Caki2 (cell line): ENCODE data around the gene PPP1R16B. TPM values are rescaled to one million over a fixed set of nuclear protein-coding genes. Genes with fewer than 3 reads are reported as not detected.
"Not testable (repeated sequence)": the region's sequence is repeated elsewhere in the genome, so short reads cannot be mapped to it uniquely, and the experiment has no call there.

Source experiments
- DNase-seq: peaks from one replicate; pipeline ENCODE4 v3.0.0-alpha.2; 2015; ENCODE audit warnings: low read depth
- in situ Hi-C: cut with HindIII; loops from 2 replicates; pipeline ENCODE4 v1.10.0; 2016; ENCODE audit warnings: low sequenced_read_pairs, low pct_unique_long_range_greater_than_20kb, mixed read lengths
- total RNA-seq: library from RNA; depleted of rRNA; stranded (reverse); fragments of >200 nt; shearing (Covaris generic); gene quantifications from 2 replicates; pipeline ENCODE4 v1.2.3, GENCODE V29; 2014; ENCODE audit warnings: low replicate concordance

The PPP1R16B gene
- total RNA-seq, 1 experiment from 2014 or later = 0.07 TPM

- DNase-seq = no peak
- in situ Hi-C loops = no loop called here
Measured at GRCh38 chr20:38812709-38813573, 7.4 kb downstream of the PPP1R16B start.

DNA sequence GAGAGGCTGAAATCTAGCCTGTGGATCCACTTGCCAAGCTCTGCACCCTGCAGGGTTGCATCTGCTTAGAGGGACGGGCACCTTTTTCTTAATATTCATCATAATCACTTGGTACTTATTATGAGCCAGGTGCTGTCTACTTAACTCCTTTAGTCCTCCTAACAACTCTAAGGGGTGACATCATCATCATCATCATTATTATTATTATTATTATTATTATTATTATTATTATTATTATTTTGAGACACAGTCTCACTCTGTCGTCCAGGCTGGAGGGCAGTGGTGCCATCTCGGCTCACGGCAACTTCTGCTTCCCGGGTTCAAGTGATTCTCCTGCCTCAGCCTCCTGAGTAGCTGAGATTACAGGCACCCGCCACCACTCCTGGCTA is 8.1 kb downstream of the PPP1R16B start:
- in situ Hi-C loops, DNase-seq: not testable (repeated sequence)

DNA sequence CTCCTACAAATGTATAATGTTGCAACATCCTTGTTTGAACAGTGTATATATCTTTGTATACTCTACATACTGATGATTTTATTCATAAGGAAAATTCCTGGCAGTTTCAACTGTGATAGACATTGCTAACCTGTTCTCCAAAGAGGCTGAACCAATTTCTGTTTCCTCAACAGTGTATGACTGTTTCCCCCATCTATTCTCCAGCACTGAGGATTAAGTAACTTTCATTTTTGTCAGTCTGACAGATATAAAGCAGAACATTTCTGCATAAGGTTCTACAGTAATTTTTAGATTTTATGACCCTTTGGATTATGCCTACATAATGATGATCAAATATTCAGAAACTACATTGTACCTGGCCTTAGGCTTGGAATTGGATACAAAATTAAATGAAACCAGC is 9.9 kb downstream of the PPP1R16B start:
- no peak for DNase-seq
- in situ Hi-C loops = no loop called here

DNA sequence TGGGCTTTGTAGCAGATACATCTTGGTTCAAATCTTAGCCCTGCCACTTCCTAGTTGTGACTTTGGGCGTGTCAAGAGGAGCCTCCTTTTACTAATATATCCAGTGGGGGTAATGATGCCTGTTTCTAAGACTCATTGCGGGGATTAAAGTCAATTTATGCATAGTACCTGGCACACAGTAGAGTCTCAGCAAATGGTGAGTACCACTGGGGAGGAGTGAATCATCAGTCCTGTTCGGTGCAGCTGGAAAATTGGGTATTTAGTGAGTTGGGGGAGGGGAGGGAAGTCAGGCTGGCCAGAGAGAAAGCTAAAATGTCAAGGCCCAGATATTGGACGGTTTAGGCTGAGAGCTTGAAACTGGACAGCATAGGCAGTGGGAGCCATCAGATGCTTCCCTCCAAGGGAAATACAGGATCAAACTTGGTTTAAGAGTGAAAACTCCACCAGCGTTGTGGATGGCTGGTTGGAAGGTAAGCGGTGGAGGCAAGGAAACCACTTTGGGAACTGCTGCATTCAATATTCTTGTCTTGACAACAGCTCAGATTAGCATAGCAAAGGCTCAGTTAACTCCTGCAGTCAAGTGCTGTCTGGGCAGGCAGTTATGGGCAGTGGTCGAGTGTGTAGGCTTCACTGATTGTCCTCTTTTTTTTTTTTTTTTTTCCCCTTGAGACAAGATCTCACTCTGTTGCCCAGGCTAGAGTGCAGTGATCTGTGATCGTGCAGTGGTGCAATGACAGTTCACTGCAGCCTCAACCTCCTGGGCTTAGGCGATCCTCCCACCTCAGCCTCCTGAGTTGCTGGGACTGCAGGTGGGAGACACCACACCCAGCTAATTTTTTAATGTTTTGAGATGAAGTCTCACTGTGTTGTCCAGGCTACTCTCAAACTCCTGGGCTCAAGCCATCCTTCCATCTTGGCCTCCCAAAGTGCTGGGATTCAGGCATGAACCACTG is 12.9 kb downstream of the PPP1R16B start:
- DNase-seq = no peak
- in situ Hi-C loops = no loop called here

DNA sequence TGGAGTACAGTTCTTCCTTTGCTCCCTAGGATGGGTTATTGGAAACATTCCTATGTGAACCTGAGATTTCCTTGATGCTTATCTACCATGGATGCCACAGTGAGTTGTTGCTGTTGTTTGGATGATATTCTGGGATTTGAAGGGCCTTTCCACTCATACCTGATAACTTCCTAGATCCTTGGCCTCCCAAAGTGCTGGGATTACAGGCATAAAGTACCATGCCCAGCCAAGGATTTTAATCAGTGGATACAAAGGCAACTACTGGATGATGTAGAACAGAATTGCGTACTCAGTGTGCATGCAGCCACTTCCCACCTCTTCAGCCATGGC is 20.0 kb downstream of the PPP1R16B start:
- in situ Hi-C loops = no loop called here
- no peak for DNase-seq

DNA sequence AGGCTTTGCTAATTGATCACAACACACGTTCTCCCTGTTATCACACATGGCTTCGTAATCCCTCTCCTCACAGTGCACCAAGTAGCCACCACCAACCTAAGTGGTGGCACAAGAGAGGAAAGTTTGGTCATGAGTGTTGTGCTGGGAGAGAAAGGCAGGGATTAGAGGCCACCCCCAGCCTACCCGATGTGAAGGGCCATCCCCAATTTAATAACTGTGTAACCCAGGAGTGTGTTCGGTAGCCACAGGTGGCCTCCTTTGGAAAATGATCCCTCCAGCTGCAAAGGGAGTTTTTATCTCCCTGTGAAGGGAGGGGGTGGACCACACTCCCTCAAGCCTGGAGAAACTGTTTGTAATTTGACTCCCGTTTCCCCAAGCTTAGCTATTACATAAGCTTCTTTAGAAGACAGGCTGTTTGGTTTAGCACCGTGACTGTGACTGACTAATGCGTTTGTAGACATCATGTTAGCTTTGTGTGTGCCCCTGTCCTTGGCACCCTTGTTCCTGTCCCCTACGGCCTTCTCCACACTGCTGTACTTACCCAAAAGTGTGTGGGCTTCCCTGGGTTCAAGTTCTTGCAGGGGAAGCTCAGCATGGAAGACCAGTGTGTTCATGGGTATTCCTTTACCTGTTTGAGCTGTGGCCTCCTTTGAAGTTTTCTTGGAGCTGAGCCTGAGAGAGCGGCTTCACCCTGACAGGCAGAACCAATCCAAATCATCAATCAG is 20.6 kb downstream of the PPP1R16B start:
- in situ Hi-C loops = no loop called here
- peak; percentile 61 for DNase-seq

- DNase-seq = no peak
- in situ Hi-C loops = no loop called here
Measured at GRCh38 chr20:38827770-38828281, 22.3 kb downstream of the PPP1R16B start.

DNA sequence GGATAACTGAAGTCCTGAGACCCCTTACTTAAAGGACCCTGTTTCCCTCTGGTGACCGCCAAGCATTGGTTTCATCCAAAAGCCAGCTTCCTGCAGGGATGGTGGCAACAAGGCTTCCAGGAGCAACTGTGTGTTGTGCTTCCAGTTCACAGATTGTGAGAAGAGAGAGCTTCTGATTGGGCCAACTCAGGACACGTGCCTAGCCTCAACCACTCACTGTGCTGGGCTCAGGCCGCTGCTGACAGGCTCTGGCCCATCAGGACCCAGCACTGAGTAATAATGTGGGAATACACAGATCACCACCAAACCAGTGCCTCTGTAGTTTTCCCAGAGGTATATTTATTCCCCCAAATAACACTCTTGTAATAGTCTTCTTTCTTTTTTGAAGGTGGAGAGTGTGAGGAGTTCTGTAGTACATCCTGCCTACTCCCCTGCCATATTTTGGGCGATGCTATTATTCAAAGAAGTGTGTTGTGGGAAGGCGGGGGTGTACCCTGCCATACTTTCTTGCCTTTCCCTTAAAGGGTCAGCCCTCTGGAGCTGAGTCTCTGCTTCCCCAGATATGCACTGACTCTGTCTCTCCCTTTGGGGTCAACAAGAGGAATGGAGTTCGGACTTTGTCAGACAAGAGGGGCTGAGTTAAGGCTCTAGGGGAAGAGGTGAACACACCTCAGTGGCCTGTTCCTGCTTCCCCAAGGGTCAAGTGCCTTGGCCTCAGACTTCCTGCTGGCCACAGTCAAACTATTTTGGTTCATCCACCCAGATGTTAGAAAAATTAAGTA is 23.2 kb downstream of the PPP1R16B start:
- DNase-seq = no peak
- in situ Hi-C loops = no loop called here

DNA sequence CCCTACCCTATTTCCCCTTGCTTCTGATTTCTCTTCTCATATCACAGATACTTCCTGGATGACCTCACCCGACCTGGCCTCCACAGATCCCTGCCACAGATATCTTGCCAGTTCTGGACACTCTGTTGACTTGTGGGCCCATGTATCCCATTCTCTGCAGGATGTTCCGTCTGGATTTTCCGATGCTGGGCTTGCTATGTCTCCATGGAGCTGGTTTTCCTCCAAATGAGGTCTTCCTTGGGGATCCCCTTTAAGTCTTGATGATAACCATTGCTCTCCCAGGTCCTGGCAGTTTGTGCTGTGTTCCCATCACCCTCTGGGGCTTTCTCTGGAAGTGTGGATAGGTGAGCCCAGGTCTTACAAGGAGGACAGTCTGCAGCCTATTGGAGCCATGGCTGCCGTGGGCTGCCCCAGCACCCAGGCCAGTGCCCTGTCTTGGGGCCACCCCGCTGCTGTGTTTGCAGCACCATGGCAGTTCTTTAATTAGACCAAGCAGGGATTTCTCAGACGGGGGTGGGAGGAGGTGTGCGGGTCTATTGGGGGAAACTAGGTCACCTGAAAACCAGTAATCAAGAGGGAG is 23.9 kb downstream of the PPP1R16B start:
- in situ Hi-C loops = no loop called here
- no peak for DNase-seq

DNA sequence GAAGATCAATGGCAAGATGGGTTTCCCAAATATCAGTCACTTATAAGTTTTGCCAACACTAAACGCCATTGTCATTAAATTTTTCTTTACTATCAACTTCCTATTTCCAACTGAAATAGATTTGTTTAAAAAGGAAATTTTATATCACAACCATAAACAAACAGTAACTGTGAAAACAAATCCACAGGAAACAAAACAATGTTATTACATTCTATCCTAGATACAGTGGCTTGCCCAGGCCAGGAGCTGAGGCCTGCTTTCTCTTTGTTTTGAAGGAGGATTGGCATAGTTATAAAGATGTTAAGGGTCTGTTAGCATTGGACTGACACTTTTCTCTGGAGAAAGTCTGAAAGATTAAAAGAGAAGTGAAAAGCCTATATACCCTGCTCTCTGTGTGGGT is 24.9 kb downstream of the PPP1R16B start:
- DNase-seq = no peak

DNA sequence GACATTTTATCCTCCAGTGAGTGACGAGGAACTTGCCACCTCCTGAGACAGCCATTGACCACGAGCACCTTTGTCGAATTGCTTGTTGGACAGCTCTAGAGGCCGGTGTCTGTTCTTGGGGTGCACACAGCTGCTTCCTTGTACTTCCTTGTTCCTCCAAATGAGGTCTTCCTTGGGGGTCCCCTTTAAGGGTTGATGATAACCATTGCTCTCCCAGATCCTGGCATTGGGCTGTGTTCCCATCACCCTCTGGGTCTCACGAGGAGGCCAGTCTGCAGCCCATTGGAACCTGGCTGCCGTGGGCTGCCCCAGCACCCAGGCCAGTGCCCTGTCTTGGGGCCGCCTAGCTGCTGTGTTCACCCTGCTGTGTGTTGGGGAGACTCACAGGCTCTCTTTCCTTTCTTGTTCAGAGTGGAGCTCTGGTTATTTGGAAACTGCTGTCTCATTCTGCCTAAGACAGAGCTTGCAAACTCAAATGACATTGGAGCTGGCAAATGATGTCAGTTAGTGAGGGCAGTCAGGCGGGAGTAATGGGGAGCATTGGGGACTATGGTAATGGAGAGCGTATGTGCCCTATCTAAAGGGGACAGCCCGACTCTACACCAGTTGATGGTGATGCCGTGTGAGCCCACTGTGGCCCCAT is 25.7 kb downstream of the PPP1R16B start:
- in situ Hi-C loops = no loop called here
- no peak for DNase-seq

More for the DNA sequence above, 24.9 kb downstream of the PPP1R16B start:
- in situ Hi-C loops = no loop called here

DNA sequence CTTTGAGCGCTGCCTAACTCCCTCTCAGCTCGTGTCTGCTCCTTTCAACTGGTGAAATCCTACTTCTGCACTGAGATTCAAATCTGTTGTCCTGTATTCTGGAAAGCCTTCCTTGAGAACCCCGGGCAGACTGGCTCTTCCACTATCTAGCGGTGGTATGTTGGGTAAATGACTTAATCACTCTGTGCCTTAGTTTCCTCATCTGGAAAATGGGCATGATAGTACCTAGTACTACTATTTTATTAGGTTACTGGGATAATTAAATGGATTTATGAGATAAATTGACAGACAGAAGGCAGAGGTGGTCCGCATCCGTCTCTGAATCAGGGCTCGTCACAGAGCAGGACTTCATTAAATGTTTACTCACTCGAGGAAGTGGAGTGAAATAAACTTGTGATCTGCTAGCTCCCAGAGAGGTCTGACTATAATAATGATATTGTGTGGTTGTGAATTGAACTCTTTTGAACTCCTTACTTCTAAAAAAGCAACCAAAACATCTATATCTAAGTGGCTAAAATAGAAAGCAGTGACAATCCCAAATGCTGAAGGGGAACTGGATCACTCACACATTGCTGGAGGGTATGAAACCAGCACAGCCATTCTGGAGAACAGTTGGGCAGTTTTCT is 26.6 kb downstream of the PPP1R16B start:
- in situ Hi-C loops = no loop called here
- DNase-seq = no peak

- DNase-seq = no peak
- in situ Hi-C loops = no loop called here
Measured at GRCh38 chr20:38833154-38833856, 27.8 kb downstream of the PPP1R16B start.

- DNase-seq = no peak
- in situ Hi-C loops = no loop called here
Measured at GRCh38 chr20:38833857-38834164, 28.3 kb downstream of the PPP1R16B start.

DNA sequence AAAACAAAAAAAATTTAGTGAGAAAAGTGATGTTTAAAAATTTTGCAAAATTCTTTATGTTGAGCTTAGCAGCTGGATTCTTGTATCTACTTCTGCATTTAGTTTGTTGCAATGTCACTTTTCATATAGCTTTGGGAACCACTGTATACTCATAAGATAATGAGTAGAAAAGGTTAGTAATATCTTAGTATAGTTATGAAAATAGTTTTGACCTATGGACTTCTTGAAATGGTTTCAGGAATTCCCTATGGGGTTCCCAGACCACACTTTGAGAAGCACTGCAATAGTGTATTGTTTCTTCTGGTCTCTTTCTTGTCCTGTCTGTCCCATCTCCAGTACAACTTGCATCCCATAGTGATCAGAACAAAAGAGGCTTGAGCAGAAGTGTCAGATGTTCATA is 29.4 kb downstream of the PPP1R16B start:
- in situ Hi-C loops = no loop called here
- DNase-seq = no peak

DNA sequence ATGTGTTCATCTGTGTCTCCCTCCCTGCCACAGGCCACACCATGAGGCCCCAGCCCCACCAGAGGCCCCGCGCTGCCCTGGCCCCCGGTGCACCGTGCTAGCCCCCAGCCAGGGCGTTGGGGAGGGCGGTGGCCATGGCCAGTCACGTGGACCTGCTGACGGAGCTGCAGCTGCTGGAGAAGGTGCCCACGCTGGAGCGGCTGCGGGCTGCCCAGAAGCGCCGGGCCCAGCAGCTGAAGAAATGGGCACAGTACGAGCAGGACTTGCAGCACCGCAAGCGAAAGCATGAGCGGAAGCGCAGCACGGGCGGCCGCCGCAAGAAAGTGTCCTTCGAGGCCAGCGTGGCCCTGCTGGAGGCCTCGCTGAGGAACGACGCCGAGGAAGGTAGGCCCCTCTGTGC is 30.3 kb downstream of the PPP1R16B start:
- in situ Hi-C loops = no loop called here
- no peak for DNase-seq
